Uterus (tissue), 2 donors: ENCODE data around the gene IRF2.

Experiments
- CTCF ChIP-seq, 4 experiments: fragments of 200-600 bp in 2 of 4; fragments of 450-650 bp in 2 of 4; sonication (generic) in 2 of 4; IDR thresholded peaks; one replicate each; pipeline ENCODE4 v1.5.1; 2016 to 2019; ENCODE audit warnings: antibody characterized with exemption in 4 of 4, mild to moderate bottlenecking in 2 of 4, moderate library complexity in 1 of 4
- POLR2A ChIP-seq, 2 donors: fragments of 450-650 bp; IDR thresholded peaks; one replicate each; pipeline ENCODE4 v1.6.1; 2016; ENCODE audit warnings: antibody characterized with exemption in 2 of 2, mild to moderate bottlenecking in 1 of 2, moderate library complexity in 1 of 2

- TF ChIP-seq CTCF (IDR thresholded peaks at IDR 0.05), result no peak
- no peak for TF ChIP-seq POLR2A (IDR thresholded peaks at IDR 0.05)
These were observed 67.4 kb downstream of the IRF2 start for GRCh38 chr4:184406958-184407391.
